Hematopoietic multipotent progenitor cell treated with erythropoietin and hydrocortisone succinate and interleukin-3 and kit ligand, for 15 days (in vitro differentiated cells): ENCODE data around the gene VAMP4.
"Not testable (repeated sequence)": the region's sequence is repeated elsewhere in the genome, so short reads cannot be mapped to it uniquely, and the experiment has no call there.

ENCODE experiments used
- DNase-seq: peaks from one replicate; pipeline ENCODE4 v3.0.0-alpha.2; 2015; ENCODE audit warnings: low spot score

VAMP4 gene

DNA sequence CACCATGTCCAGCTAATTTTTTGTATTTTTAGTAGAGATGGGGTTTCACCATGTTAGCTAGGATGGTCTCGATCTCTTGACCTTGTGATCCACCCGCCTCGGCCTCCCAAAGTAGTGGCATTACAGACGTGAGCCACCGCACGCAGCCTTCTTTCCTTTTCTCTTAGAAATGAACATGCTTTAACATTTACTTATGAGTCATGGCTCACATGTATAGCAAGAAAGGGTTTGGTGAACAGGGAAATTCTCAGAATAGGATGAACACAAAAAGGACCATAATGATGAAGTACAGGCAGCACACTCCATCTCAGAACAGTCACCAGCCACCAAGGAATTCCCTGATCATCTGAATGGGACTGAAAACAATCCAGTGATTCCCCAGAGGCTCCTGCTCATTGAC, 9.4 kb upstream of the VAMP4 start:
- no peak for DNase-seq

DNA sequence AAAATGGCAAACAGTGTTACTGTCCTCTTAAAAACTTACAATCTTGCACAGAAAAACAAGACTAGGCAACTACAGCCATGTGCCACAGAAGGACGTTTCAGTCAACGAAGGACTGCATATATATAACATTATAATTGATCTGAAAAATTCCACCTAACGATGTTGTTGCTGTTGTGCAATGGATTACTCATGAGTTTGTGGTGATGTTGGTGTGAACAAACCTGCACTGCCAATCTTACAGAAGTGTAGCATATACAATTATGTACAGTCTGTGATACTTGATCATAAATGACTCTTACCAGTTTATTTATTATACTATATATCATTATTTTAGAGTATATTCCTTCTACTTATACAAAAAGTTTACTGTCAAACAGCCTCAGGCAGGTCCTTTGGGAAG, 6.8 kb upstream of the VAMP4 start:
- DNase-seq = no peak

DNA sequence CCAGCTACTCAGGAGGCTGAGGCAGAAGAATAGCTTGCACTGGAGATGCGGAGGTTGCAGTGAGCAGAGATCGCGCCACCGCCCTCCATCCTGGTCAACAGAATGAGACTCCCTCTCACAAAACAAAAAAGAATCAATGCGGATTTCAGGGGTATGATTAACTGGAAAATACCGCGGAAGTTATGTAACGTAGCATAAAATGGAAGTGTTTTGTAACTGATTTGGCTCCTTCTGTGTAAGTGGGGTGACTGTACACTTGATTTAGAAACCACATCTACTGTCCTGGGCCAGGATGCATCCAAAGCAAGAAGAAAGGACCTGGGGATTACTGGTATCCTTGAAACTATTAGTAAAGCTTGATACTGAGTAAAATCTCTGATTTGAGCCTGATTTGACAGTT, 3.1 kb upstream of the VAMP4 start:
- DNase-seq = no peak

DNA sequence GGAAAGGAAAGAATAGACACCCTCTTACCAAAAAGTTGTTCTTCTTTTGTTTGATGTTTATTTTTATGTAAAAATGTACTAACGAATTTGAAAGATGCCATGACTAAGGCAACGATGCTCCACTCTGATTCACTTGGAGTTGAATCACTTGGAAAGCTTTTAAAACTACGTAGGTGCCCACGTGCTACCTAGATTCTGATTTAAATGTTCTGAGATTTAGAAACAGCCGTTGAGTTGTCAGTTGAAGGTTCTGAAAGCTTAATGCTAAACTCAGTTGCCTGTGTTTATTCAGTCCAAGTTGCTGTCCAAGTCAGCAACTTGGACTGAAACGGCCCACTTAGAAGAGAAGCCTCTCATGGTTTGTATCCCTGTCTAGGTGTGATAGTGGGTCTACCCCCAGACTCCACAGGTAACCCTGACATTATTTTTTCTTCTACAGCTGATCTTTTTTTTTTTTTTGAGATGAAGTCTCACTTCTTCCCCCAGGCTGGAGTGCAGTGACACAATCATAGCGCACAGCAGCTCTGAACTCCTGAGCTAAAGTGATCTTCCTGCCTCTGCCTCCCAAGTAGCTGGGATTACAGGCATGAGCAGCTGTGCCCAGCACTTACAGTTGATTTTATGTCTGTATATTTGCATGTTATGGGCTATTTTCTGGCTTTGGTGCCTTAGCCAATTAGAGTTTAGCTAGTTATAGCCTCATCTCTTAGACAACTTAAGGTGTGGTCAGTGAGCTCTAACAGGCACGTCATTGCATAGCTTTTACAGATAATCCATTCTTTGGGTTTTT, 1.4 kb upstream of the VAMP4 start:
- DNase-seq = peak; percentile 20

DNA sequence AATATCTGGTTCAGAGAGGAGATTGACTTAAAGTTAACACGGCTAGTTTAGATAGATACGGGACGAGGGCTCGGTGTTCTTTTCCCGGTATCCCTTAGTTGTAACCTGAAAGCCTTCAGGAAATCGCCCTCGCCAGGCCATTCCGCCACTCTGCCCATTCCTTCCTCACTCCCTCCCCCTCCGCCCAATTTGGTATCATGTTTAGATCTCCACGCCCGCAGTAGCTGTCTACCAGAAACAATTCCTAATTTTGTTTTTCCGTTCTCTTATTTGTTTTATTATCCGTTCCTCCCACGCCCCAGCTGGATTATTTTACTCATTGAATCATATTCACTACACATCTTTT, 685 bp upstream of the VAMP4 start:
- DNase-seq = no peak

DNA sequence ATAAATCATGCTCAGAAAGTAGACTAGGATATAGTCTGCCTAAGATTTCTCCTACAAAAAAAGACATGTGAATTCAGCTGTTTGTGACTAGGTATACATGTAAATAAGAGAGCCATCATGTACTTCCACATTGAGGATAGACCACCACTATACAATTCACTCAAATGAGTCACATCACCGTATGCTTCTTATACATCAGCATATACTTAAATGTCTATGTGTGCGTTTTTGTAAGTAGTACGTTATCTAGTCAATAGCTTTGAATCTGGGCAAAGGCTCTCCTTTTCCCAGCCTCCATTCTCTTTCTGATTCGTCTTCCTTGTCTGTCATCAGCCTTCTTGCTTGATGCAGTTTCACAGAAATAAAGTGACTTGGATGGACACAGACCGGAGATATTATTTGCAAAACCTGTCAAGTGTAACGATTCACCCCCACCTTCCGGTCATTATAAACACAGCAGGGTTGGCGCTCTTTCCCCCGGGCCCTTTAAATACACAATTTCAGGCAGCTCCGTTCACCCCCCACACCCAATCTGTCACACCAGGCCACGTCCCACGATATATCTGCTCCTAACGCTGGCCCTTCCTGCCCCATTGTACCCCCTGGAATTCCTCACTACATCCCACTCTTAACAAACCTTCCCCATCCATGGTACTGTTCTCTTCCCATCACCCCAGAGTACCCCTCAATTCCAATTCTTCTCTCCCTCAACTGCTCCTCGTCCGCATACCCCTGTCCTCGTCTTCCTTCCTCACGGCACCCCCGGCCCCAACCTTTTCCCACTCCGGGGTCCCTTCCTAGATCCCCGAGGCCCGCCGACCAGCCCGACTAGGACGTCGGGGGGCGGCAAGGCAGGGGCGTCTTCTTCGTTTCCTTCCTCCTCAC, 636 bp downstream of the VAMP4 start:
- peak; percentile 54 for DNase-seq

DNA sequence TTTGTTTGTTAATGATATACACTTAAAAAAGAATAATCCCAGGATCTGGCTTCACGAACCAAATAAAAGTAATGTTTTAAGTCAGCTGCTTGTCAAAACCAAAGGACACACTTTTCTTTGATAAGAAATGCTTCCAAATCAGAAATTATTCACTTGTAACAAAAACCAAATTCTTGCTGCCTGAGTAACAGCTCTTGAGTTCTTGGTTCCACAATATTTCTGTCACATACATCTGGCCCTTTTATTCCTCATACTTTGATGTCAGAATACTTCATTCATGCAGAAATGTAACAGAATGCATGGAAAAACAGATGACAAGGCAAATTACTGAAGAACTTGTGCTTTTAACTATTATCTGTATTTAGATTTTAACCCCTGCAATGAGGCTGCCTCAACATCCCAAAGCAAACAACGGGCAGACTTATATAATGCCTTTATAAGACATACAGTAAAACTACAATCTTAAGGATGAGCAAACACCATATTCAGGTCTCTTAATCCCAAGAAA, 1.5 kb downstream of the VAMP4 start:
- DNase-seq = no peak

DNA sequence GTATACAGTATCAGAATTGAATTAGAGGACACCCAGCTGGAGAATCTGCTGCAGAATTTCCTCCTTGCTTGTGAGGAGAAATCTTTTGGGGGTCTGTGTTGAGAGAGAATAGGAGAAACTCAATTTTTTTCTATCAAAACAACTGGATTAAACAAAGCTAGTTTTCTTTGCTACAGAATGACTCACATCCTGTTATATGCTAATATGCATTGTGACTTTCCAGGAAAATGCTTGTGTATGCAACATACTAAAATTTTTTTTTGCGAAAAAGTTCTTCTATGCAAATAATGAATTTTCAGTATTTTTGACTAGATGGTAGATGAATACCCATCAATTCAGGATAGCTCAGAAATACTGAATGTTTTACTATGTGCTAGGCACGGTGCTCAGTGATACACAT, 2.2 kb downstream of the VAMP4 start:
- no peak for DNase-seq

DNA sequence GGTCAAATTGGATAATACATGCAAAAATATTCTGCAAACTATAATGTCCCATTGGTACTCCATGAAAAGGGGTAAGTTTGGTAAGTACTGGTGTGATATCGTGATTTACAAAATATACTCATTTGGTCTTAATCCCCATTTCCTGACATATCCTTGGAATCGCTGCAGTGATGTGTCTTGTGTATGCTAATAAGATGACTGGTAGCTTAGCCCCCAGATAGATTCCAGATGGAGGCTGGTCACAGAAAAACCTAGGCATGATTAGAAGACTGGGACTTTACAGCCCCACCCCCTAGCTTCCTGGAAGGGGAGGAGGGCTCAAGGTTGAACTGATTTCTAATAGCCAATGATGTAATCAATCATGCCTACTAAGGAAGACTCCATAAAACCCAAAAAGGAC, 3.0 kb downstream of the VAMP4 start:
- DNase-seq = no peak

DNA sequence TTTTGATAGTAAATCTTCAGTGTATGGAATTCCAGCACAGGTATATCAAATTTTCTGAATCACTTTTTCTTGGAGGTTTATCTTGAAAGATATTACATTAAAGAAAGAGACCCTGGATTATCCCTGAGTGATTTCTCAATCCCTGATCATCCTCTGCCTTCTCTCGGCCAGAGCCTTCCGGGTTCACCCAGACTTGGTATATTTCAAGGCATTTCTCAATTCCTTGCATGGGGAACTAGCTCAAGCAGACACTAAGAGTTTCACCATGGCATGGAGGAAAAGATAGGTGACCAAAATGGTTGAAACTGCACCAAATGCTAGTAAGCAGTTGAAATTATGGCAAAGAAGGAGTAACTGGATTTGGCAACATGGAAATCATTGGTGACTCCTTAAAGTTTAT, 5.7 kb downstream of the VAMP4 start:
- no peak for DNase-seq

DNA sequence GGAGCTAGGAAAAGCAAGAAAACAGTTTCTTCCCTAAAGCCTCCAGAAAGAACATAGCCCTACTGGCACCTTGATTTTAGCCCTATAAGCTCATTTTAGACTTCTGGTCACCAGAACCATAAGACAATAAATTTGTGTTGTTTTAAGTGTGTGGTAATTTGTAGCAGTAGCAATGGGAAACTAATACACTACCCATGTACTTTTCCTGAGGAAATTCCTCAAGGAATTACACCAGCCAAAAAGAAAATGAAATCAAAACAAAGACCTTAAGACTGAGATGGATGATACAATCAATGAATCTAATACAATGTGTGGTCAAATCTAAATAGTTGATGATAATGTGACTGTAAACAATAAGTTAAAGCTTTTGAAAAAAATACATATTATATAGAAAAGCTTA, 11.8 kb downstream of the VAMP4 start:
- no peak for DNase-seq

DNA sequence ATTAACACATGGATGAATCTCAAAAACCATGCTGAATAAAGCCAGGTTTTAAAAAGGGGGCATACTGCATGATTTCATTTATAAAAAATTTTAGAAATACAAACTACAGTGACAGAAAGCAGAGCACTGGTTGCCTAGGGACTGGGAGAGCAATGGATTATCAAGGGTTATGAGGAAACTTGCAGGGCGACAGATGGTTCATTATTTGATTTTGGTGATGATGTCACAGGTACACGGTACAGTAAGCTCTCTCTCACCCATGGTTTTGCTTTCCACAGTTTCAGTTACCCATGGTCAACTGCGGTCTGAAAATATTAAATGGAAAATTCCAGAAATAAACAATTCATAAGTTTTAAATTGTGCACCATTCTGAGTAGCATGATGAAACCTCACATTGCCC, 14.1 kb downstream of the VAMP4 start:
- DNase-seq = no peak

DNA sequence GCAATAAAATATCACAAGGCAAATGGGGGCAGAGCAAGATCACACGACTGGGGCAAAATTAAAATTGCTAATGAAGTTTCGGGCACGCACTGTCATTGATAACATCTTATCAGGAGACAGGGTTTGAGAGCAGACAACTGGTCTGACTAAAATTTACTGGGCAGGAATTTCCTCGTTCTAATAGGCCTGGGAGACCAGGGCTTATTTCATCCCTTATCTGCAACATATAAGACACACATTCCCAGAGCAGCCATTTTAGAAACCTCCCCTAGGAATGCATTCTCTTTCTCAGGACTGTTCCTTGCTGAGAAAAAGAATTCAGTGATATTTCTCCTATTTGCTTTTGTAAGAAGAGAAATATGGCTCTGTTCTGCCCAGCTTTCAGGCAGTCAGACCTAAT, 18.7 kb downstream of the VAMP4 start:
- DNase-seq = not testable (repeated sequence)

DNA sequence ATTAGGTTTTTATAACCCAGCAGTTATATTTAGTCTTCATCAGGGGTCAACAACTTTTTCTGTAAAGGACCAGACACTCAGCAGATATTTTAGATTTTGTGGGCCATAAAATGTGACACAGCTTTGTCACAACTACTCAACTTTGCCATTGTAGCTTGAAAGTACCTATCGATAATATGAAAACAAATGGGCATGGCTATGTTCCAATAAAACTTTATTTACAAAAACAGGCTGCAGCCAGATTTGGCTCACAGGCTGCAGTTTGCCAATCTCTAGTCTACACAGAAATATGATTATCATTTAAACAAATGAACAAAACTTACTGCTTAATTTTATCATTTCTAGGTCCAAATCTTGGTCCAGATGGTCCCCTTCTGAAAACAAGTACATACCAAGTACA, 23.0 kb downstream of the VAMP4 start:
- DNase-seq = no peak

DNA sequence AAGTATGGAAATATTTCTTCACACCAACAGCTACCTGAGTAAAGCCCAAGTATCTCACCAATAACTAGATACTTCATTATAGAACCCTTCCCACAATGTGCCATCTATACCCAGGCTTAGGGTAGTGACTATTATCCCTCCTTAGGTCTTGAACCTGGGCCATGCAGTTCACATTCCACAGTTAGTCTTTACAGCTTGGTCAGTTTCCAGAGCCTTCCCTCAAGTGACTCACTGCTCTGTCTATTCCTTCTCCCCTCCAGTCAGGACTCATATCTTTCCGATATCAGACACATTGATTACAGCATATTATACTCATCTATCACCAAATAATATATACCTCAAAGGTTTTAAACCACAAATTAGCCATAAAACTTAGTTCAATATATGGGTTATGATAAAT, 23.6 kb downstream of the VAMP4 start:
- DNase-seq = no peak

DNA sequence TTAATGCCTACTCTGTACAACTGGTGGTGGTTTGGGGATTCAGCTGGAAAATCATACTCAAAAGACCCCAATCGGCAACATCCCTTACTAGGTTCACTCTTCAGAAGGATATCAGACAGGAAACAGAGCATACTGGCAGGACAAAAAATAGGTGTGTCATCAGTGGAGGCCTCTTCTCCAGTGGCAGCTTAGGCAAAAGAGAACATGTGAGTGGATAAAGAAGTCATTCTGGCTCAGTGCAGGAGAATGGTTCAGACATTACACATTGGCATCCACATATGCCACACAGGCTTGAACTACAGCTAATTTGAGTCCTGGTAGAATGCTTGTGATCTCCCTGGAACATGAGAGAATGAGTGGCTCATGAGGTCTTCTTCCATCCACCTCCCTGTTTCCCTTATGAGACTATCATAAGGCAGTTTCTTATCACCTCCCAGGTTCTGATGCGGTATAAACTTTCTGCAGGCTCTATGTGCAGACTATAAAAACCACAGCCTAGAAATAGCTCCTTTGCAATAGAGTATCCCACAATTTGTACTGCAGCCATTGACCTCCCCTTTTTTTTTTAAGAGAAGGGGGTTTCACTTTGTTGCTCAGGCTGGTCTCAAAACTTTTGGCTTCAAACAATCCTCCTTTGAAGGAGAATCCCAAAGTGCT, 24.7 kb downstream of the VAMP4 start:
- peak; percentile 13 for DNase-seq

DNA sequence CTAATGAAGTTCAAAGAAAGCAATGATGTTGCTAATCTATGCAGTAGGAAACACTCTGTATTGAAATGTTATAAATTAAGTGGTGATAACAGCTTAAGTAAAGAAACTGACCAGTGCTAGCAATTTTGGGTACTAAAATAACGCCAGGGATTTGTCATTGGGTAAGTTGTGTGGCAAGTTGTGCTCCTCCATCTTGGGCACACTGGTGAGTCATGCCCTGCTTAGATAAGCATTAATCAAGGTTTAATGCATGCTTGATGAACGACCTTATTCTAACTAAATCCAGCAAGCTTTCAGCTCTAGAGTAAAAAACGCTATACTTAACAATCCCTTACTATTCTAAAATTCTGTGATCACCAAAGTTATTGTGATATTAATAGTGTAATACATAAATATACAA, 25.2 kb downstream of the VAMP4 start:
- peak; percentile 56 for DNase-seq

DNA sequence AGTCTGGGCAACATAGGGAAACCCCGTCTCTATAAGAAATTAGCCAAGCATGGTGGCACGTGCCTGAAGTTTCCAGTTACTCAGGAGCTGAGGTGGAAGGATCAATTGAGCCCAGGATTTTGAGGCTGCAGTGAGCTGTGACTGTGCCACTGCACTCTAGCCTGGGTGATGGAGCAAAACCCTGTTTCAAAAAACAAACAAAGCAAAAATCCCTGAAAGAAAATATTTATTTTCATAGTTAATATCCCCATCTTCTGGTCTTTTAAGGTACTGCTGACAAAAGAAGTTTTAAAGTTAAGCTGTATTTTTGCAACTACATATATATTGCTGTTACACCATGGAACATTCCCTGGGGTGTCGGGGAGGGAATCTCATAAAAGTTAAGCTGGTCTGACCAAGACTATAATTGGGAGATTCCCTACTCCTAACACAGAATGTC, 26.0 kb downstream of the VAMP4 start:
- peak; percentile 53 for DNase-seq

DNA sequence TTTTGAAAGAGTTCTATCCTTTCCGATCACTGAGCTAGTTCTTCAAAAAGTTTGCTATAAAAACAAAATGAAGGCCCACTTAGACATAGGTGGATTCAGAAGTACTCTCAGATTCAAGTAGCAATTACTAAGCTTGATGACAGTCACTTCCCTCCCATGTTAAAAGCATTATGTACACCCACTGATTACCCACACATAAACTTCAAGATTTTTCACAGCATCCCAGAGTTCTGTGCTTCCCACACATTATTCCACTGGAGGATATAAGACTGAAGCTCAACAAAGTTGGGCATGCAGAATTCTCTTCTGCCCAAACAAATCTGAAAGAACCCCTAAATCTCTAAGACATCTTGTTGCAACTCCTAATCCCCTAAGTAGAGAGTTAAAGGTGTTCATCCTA, 29.5 kb downstream of the VAMP4 start:
- DNase-seq = no peak

DNA sequence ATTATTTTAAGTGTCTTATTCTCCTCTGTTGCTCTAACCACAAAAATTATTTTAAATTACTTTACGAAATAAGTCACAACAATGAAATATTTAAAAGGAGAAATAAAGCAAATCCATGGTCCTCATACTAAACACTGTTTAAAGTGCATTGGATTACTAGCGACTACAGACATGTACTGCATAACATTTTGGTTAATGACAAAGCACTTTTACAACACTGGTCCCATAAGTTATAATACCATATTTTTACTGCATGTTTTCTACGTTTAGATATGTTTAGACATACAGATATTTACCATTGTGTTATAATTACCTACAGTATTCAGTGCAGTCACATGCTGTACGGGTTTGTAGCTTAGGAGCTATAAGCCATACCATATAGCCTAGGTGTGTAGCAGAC, 30.2 kb downstream of the VAMP4 start:
- DNase-seq = no peak

DNA sequence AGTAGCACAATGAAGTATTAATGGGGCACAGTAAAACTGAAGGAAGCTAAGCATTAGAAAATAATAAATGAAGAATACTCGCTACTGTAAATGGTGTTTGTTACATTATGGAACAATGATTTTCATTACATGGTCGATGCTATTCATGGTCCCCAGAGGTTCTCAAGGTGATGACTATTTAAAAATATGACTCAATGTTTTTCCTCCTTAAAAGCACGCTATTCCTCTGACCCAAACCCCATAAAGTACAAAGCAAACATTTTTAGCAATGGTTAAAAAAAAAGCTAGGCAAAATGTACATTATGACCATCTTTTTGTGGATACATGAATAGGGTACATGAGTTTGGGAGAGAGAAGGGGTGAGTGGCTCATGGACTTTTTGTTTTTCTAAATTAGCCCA, 34.3 kb downstream of the VAMP4 start:
- no peak for DNase-seq

DNA sequence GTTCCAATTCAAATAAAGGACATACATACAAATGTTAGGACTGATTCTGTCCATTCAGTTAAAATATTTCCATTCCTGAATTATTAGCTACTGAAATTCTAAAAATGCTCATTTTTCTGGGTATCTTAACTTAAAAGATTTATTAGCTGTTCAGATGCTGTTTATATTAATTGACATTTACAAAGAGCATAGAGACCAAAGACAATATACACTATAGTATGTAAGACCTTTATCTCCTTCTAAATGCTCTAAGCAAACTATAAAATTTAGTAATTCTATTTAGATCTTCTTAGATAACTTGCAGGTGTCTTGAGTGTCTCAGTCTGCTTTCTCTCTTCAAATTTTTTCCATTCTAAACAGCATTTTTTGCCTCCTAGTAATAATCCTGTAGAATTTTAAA, 39.3 kb downstream of the VAMP4 start:
- no peak for DNase-seq

DNA sequence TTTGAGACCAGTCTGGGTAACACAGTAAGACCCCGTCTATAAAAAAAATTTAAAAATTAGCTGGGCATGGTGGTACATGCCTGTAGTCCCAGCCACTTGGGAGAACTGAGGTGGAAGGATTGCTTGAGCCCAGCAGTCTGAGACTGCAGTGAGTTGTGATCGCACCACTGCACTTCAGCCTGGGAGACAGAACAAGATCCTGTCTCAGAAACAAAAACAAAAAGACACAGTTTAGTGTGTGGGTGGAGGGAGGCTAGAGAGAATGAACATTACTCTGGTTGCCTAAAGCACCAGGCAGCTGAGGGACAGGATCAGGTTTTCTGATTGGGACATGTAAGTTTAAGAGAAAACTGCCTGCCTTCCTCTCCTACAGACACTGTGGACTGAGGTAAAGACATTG, 42.3 kb downstream of the VAMP4 start:
- DNase-seq = no peak
